GM18505 (cell line): ENCODE results near the gene ALK.

ENCODE experiments used
- ATAC-seq: cut with Tn5 transposase; IDR thresholded peaks from one replicate; pipeline ENCODE4 v1.9.1; 2021; ENCODE audit not compliant: unreplicated experiment
- POLR2A ChIP-seq: IDR thresholded peaks from 4 replicates; pipeline ENCODE4 v1.6.1; 2011; ENCODE audit warnings: borderline replicate concordance; ENCODE audit not compliant: insufficient read depth, insufficient read length; ENCODE audit errors: extremely low read depth

ALK gene

GRCh38 chr2:29729401-29729800, 192.0 kb downstream of the ALK start:
- no peak for ATAC-seq

GRCh38 chr2:29726976-29727375, 194.4 kb downstream of the ALK start:
- ATAC-seq: no peak
- TF ChIP-seq POLR2A: no peak

More at GRCh38 chr2:29729401-29729800, 192.0 kb downstream of the ALK start:
- TF ChIP-seq POLR2A: no peak

GRCh38 chr2:29725610-29726009, 195.8 kb downstream of the ALK start:
- no peak for ATAC-seq
- TF ChIP-seq POLR2A: no peak

- TF ChIP-seq POLR2A: no peak
- ATAC-seq: no peak
Observed at GRCh38 chr2:29724282-29724681, 197.1 kb downstream of the ALK start.

- TF ChIP-seq POLR2A: no peak
- ATAC-seq: no peak
Observed at GRCh38 chr2:29723255-29724001, 198.0 kb downstream of the ALK start.

GRCh38 chr2:29719639-29720038, 201.7 kb downstream of the ALK start:
- ATAC-seq: no peak
- no peak for TF ChIP-seq POLR2A

- no peak for TF ChIP-seq POLR2A
- ATAC-seq: no peak
Observed at GRCh38 chr2:29718076-29718686, 203.2 kb downstream of the ALK start.

GRCh38 chr2:29715655-29716054, 205.7 kb downstream of the ALK start:
- no peak for TF ChIP-seq POLR2A
- no peak for ATAC-seq

GRCh38 chr2:29714333-29714732, 207.1 kb downstream of the ALK start:
- ATAC-seq: no peak

GRCh38 chr2:29706171-29706720, 215.1 kb downstream of the ALK start:
- no peak for TF ChIP-seq POLR2A
- ATAC-seq: no peak

More at GRCh38 chr2:29714333-29714732, 207.1 kb downstream of the ALK start:
- TF ChIP-seq POLR2A: no peak

- ATAC-seq: no peak
- TF ChIP-seq POLR2A: no peak
Observed at GRCh38 chr2:29705616-29706015, 215.8 kb downstream of the ALK start.

- no peak for ATAC-seq
- TF ChIP-seq POLR2A: no peak
Observed at GRCh38 chr2:29703336-29703735, 218.1 kb downstream of the ALK start.

GRCh38 chr2:29702276-29702675, 219.1 kb downstream of the ALK start:
- no peak for ATAC-seq
- TF ChIP-seq POLR2A: no peak

GRCh38 chr2:29700560-29700959, 220.8 kb downstream of the ALK start:
- TF ChIP-seq POLR2A: no peak
- ATAC-seq: no peak
